OCI-LY1 (cell line): ENCODE results near the gene TVP23A.

Experiments
- EZH2 ChIP-seq: fragments of 200-600 bp; sonication (generic), shearing (Covaris generic); IDR thresholded peaks from 2 replicates; pipeline ENCODE4 v1.8.0; 2017; ENCODE audit warnings: borderline replicate concordance, mixed run types, mild to moderate bottlenecking, antibody characterized with exemption, low read length, moderate library complexity, mixed read lengths
- TF ChIP-seq, protein P1 (sequence below): fragments of 200-600 bp; sonication (generic), shearing (Covaris generic); IDR thresholded peaks from 2 replicates; pipeline ENCODE4 v1.5.1; 2017; ENCODE audit warnings: mild to moderate bottlenecking, antibody characterized with exemption, low read length, moderate library complexity, mixed read lengths

DNA sequence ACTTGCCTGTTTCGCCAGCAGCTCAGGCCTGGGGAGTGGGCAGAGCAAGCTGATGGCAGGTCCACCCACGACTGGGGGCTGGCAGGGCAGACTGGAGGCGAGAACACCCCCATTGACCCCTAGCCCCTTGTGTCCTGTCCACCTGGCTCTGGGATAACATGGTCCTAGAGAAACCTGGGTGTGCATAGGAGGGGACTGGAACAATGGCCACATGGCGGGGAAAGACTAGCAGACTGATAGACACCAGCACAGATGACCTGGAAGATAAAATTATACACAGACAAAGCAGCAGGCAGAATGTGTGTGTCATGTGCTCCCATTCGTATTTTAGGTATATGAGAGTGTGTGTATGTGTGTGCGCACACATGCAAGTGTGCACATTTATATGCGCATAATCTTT is 51.5 kb downstream of the TVP23A start:
- no peak for TF ChIP-seq EZH2
- TF ChIP-seq, protein P1, sequence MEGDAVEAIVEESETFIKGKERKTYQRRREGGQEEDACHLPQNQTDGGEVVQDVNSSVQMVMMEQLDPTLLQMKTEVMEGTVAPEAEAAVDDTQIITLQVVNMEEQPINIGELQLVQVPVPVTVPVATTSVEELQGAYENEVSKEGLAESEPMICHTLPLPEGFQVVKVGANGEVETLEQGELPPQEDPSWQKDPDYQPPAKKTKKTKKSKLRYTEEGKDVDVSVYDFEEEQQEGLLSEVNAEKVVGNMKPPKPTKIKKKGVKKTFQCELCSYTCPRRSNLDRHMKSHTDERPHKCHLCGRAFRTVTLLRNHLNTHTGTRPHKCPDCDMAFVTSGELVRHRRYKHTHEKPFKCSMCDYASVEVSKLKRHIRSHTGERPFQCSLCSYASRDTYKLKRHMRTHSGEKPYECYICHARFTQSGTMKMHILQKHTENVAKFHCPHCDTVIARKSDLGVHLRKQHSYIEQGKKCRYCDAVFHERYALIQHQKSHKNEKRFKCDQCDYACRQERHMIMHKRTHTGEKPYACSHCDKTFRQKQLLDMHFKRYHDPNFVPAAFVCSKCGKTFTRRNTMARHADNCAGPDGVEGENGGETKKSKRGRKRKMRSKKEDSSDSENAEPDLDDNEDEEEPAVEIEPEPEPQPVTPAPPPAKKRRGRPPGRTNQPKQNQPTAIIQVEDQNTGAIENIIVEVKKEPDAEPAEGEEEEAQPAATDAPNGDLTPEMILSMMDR: no peak
